Heart left ventricle (tissue), 13 donors: ENCODE data around the gene KLF5.

ENCODE experiments used
- POLR2A ChIP-seq, 2 donors: fragments of 450-650 bp; IDR thresholded peaks; one replicate each; pipeline ENCODE4 v1.6.1; 2017; ENCODE audit warnings: antibody characterized with exemption in 2 of 2, mild to moderate bottlenecking in 2 of 2, moderate library complexity in 2 of 2
- TF ChIP-seq, protein P1 (sequence below), 12 donors: fragments of 200-600 bp; sonication (generic) in 4 of 12; IDR thresholded peaks; one replicate each; pipeline versions ENCODE4 v1.5.0 to v1.8.0; 2018 to 2022; ENCODE audit warnings: antibody characterized with exemption in 12 of 12, mild to moderate bottlenecking in 5 of 12
- donor health status: ischemic (EF 13 %, LVEDD 7.1; RV severe dilation, severe dysfunction).
- donor health status: DM: no; HTN: yes; CAD: no.
- donor health status: DM: no; HTN: no; CAD: no.
- donor health status: ischemic (EF 25% LVEDD 6.9; RV normal size, moderate dysfunction).
- donor health status: ischemic (EF 25% LVEDD 5.7; RV mildly dilated, moderate dysfunction).
- donor health status: ischemic (EF 35%, LVEDD 5.7; RV mildly dilated, moderate dysfunction).
- donor health status: nonischemic (EF 11% LVEDD 7.7; RV severe dilation, severe dysfunction).
- donor health status: DM: yes; HTN: yes; CAD: no.
- donor health status: PGD.
- donor health status: ischemic (EF 29% LVEDD 5.4; RV normal size, mild dysfunction).
- donor health status: nonischemic (EF 23%, LVEDD 6.1; RV moderate dilation, normal function).

DNA sequence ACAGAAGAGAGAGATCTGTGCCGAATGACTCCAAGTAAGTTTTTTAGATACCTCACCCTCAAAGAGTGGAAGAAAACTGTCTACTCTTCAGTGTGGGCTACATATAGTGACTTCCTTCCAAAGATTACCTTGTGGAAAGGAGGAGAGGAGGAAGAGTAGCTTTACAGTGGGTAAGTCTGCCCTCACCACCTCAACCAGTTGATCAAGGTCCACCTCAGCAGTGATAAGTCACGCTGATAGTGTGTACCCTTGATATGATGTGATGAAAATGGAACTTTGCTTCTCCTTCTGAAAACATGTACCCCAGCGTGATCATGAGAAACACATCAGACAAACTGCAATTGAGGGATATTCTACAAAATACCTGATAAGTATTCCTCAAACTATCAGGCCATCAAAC is 20.6 kb downstream of the KLF5 start:
- TF ChIP-seq, protein P1, sequence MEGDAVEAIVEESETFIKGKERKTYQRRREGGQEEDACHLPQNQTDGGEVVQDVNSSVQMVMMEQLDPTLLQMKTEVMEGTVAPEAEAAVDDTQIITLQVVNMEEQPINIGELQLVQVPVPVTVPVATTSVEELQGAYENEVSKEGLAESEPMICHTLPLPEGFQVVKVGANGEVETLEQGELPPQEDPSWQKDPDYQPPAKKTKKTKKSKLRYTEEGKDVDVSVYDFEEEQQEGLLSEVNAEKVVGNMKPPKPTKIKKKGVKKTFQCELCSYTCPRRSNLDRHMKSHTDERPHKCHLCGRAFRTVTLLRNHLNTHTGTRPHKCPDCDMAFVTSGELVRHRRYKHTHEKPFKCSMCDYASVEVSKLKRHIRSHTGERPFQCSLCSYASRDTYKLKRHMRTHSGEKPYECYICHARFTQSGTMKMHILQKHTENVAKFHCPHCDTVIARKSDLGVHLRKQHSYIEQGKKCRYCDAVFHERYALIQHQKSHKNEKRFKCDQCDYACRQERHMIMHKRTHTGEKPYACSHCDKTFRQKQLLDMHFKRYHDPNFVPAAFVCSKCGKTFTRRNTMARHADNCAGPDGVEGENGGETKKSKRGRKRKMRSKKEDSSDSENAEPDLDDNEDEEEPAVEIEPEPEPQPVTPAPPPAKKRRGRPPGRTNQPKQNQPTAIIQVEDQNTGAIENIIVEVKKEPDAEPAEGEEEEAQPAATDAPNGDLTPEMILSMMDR (IDR thresholded peaks at IDR 0.05), result no peak
- no peak for TF ChIP-seq POLR2A (IDR thresholded peaks at IDR 0.05)
